Fibroblast of pulmonary artery (primary cell): ENCODE results near the gene STEAP2.
"Not testable (repeated sequence)": the region's sequence is repeated elsewhere in the genome, so short reads cannot be mapped to it uniquely, and the experiment has no call there.

ENCODE experiments used
- DNase-seq: peaks from one replicate; pipeline ENCODE4 v3.0.0-alpha.2; 2010; ENCODE audit warnings: low read depth
- H3K4me3 ChIP-seq: replicated peaks from 2 replicates; pipeline ENCODE4 v1.5.1; 2011; ENCODE audit warnings: low read depth, mild to moderate bottlenecking, control low read depth, low read length, moderate library complexity
- CTCF ChIP-seq: IDR thresholded peaks from 2 replicates; pipeline ENCODE4 v1.5.1; 2011; ENCODE audit warnings: mild to moderate bottlenecking, control low read depth, low read length, inconsistent platforms; ENCODE audit errors: missing control alignments

The STEAP2 gene

GRCh38 chr7:90246171-90246570, 34.6 kb downstream of the STEAP2 start:
- DNase-seq, result peak; percentile 79

DNA sequence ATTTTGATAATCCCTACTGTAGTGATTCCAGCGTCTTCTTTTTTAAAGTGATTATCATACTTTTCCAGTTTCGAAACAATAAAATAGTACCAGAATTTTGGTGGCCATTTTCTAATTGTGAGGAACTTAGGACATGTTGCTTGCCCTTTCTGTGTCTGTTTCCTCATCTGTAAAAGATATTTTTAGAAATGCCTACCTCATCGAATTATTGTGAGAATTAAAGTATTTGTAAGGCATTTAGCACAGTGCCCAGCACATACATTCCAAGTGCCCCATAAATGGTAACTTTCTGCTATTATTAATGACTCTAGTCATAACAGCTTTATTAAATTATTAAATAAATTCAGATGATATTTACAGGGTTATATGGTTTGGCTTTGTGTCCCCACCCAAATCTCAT, 37.2 kb downstream of the STEAP2 start:
- no peak overlapping the region for H3K4me3 ChIP-seq
- TF ChIP-seq CTCF, result no peak
- DNase-seq, result no peak

More at GRCh38 chr7:90246171-90246570, 34.6 kb downstream of the STEAP2 start:
- peak overlapping the region; percentile 85 for H3K4me3 ChIP-seq
- TF ChIP-seq CTCF, result no peak

GRCh38 chr7:90250601-90251303, 39.2 kb downstream of the STEAP2 start:
- TF ChIP-seq CTCF, result no peak
- DNase-seq, result peak; percentile 89
- H3K4me3 ChIP-seq, result no peak overlapping the region

- no peak overlapping the region for H3K4me3 ChIP-seq
- DNase-seq, result no peak
Measured at GRCh38 chr7:90251304-90251635, 39.7 kb downstream of the STEAP2 start.

GRCh38 chr7:90256011-90256410, 44.5 kb downstream of the STEAP2 start:
- H3K4me3 ChIP-seq, DNase-seq: not testable (repeated sequence)

More at GRCh38 chr7:90251304-90251635, 39.7 kb downstream of the STEAP2 start:
- TF ChIP-seq CTCF, result no peak

DNA sequence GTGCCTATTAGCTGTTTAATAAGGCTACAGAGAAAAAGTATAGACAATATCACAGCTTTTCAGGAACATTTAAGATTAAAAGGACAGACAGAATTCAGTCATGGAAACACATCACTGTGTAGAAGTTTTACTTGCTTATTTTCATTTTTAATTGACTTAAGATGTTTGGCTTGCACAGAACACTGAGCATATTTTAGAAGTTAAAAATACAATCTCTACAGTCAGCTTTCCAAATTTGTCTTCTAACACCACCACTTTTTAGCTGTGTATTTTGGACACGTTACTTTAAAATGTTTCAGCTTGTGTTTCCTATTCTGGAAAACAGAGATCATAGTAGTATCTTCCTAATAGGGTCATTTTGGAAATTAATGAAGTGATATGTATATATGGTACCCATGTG, 45.2 kb downstream of the STEAP2 start:
- no peak overlapping the region for H3K4me3 ChIP-seq
- no peak for DNase-seq
- no peak for TF ChIP-seq CTCF

DNA sequence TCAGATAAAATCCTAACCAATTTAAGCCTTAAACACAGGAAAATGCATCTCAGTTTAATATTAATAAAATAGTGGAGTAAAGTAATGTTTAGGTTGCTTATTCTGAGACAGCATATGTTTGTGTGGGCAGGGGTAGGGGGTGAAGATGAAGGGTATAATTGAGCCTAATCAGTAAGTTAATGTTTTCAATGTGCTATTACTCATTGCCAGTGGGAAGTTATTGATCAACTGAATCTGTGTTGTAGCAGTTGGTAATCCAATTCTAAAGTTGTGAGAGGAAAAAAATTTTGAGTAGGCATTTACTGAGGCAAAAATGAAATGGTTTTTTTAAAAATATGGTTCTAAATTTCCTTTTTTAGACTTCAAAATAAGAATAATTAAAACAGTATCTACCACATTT, 49.9 kb downstream of the STEAP2 start:
- no peak overlapping the region for H3K4me3 ChIP-seq
- TF ChIP-seq CTCF, result no peak
- no peak for DNase-seq
